K562 (cell line): Measurements from ENCODE around the gene MAP1LC3A.

Source experiments
- GTF2F1 ChIP-seq: IDR thresholded peaks from 2 replicates; pipeline ENCODE4 v1.6.1; 2011; ENCODE audit warnings: low read depth, low read length, improper control_type of control experiment
- HNRNPH1 ChIP-seq: fragments of 200-400 bp; formaldehyde crosslinking; optimal IDR thresholded peaks from 2 replicates; pipeline ENCODE3; 2017; ENCODE audit warnings: low read depth, mild to moderate bottlenecking, low read length, moderate library complexity
- JUND ChIP-seq, 2 experiments: IDR thresholded peaks; 2 replicates in 1 of 2; 3 replicates in 1 of 2; pipeline ENCODE4 v1.6.1; 2011; ENCODE audit warnings: borderline replicate concordance in 2 of 2, low read depth in 2 of 2, low read length in 2 of 2, improper control_type of control experiment in 1 of 2, missing biosample characterization in 1 of 2, missing genetic modification characterization in 1 of 2, missing genetic modification reagents in 1 of 2
- MEF2A ChIP-seq: IDR thresholded peaks from 2 replicates; pipeline ENCODE4 v1.6.1; 2011; ENCODE audit warnings: low read depth, mild to moderate bottlenecking, low read length, moderate library complexity; ENCODE audit not compliant: control insufficient read depth
- MXI1 ChIP-seq: IDR thresholded peaks from 2 replicates; pipeline ENCODE4 v1.6.1; 2011; ENCODE audit warnings: low read depth, mild to moderate bottlenecking, improper control_type of control experiment, low read length
- NFIX ChIP-seq: fragments of 250-450 bp; sonication (Bioruptor Pico); IDR thresholded peaks from 2 replicates; pipeline ENCODE4 v1.4.0; 2020; ENCODE audit warnings: low read depth, mild to moderate bottlenecking, moderate library complexity
- NR3C1 ChIP-seq: sonication (generic); formaldehyde crosslinking; IDR thresholded peaks from 2 replicates; pipeline ENCODE4 v1.8.1; 2022; ENCODE audit warnings: missing genetic modification reagents
- RBM22 ChIP-seq: fragments of 200-400 bp; formaldehyde crosslinking; IDR thresholded peaks from 2 replicates; pipeline ENCODE4 v1.6.1; 2018; ENCODE audit warnings: low read length, low read depth; ENCODE audit not compliant: poor library complexity, severe bottlenecking
- YY1 ChIP-seq, 3 experiments: IDR thresholded peaks; 2 replicates each; pipeline ENCODE4 v1.6.1; 2011; ENCODE audit warnings: low read length in 2 of 3, mild to moderate bottlenecking in 2 of 3, moderate library complexity in 2 of 3, borderline replicate concordance in 1 of 3, control low read depth in 1 of 3, low read depth in 1 of 3; ENCODE audit not compliant: insufficient read depth in 3 of 3, insufficient replicate concordance in 2 of 3, control insufficient read depth in 1 of 3, insufficient read length in 1 of 3; ENCODE audit errors: extremely low read depth in 1 of 3
- TF ChIP-seq, protein P1 (sequence below): fragments of 150-350 bp; conservative IDR thresholded peaks from 2 replicates; pipeline ENCODE4 v1.6.1; 2014; ENCODE audit warnings: low read length
- TF ChIP-seq, protein P2 (sequence below): fragments of 250-450 bp; sonication (Bioruptor Pico); IDR thresholded peaks from 2 replicates; pipeline ENCODE4 v1.5.0; 2020; ENCODE audit warnings: mild to moderate bottlenecking
- TF ChIP-seq, protein P3 (sequence below): sonication (generic); formaldehyde crosslinking; IDR thresholded peaks from 2 replicates; pipeline ENCODE4 v1.8.1; 2023; ENCODE audit warnings: mild to moderate bottlenecking, missing genetic modification reagents
- TF ChIP-seq, protein P4 (sequence below): sonication (generic); formaldehyde crosslinking; IDR thresholded peaks from 2 replicates; pipeline ENCODE4 v1.8.1; 2023; ENCODE audit warnings: mild to moderate bottlenecking, missing genetic modification reagents
- TF ChIP-seq, protein P5 (sequence below): fragments of 450-650 bp; IDR thresholded peaks from 2 replicates; pipeline ENCODE4 v1.6.1; 2016; ENCODE audit warnings: borderline replicate concordance

DNA sequence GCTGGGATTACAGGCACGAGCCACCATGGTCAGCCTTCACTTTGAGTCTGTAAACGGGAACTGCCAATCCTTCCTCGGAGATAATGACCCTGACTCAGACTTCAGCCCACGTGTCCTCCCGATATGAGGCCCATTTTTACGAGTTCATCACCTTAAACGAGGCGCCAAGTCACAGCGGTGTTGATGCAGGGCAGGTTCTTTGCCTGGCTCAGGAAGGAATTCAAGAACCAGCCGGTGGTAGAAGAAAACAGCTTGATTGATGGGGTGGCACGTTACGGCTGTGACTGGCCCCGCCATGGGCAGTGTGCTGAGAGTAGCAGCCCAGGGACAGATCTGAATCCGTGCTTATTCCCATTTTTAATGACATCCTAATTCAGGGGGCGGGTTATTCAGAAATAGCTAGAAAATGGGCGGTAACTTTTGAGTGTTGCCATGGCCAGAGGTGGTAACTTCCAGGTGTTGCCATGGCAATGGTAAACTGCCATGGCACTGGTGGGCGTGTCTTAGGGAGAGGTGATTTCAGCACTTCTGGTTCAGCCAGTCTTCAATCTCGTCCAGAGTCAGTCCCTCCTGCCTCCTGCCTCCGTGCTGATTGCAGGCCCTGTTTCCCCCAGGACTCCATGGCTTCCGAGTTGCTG is 9.1 kb upstream of the MAP1LC3A start:
- TF ChIP-seq, protein P1, sequence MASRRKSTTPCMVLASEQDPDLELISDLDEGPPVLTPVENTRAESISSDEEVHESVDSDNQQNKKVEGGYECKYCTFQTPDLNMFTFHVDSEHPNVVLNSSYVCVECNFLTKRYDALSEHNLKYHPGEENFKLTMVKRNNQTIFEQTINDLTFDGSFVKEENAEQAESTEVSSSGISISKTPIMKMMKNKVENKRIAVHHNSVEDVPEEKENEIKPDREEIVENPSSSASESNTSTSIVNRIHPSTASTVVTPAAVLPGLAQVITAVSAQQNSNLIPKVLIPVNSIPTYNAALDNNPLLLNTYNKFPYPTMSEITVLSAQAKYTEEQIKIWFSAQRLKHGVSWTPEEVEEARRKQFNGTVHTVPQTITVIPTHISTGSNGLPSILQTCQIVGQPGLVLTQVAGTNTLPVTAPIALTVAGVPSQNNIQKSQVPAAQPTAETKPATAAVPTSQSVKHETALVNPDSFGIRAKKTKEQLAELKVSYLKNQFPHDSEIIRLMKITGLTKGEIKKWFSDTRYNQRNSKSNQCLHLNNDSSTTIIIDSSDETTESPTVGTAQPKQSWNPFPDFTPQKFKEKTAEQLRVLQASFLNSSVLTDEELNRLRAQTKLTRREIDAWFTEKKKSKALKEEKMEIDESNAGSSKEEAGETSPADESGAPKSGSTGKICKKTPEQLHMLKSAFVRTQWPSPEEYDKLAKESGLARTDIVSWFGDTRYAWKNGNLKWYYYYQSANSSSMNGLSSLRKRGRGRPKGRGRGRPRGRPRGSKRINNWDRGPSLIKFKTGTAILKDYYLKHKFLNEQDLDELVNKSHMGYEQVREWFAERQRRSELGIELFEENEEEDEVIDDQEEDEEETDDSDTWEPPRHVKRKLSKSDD = no peak
- TF ChIP-seq MXI1 = no peak
- TF ChIP-seq, protein P2, sequence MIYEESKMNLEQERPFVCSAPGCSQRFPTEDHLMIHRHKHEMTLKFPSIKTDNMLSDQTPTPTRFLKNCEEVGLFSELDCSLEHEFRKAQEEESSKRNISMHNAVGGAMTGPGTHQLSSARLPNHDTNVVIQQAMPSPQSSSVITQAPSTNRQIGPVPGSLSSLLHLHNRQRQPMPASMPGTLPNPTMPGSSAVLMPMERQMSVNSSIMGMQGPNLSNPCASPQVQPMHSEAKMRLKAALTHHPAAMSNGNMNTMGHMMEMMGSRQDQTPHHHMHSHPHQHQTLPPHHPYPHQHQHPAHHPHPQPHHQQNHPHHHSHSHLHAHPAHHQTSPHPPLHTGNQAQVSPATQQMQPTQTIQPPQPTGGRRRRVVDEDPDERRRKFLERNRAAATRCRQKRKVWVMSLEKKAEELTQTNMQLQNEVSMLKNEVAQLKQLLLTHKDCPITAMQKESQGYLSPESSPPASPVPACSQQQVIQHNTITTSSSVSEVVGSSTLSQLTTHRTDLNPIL (CRISPR knock-in tag) = no peak
- TF ChIP-seq, protein P3, sequence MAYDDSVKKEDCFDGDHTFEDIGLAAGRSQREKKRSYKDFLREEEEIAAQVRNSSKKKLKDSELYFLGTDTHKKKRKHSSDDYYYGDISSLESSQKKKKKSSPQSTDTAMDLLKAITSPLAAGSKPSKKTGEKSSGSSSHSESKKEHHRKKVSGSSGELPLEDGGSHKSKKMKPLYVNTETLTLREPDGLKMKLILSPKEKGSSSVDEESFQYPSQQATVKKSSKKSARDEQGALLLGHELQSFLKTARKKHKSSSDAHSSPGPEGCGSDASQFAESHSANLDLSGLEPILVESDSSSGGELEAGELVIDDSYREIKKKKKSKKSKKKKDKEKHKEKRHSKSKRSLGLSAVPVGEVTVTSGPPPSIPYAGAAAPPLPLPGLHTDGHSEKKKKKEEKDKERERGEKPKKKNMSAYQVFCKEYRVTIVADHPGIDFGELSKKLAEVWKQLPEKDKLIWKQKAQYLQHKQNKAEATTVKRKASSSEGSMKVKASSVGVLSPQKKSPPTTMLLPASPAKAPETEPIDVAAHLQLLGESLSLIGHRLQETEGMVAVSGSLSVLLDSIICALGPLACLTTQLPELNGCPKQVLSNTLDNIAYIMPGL (CRISPR knock-in tag) = no peak
- TF ChIP-seq GTF2F1 = no peak
- peak; percentile 74; the same call in 1 of the 2 replicates for TF ChIP-seq JUND (IDR thresholded peaks at IDR 0.05; ENCODE audit: borderline replicate concordance, low read depth, low read length)
- peak; percentile 66; the same call in 1 of the 3 replicates for TF ChIP-seq JUND (tag; IDR thresholded peaks at IDR 0.05; ENCODE audit: borderline replicate concordance, low read depth, low read length)
- TF ChIP-seq, protein P4, sequence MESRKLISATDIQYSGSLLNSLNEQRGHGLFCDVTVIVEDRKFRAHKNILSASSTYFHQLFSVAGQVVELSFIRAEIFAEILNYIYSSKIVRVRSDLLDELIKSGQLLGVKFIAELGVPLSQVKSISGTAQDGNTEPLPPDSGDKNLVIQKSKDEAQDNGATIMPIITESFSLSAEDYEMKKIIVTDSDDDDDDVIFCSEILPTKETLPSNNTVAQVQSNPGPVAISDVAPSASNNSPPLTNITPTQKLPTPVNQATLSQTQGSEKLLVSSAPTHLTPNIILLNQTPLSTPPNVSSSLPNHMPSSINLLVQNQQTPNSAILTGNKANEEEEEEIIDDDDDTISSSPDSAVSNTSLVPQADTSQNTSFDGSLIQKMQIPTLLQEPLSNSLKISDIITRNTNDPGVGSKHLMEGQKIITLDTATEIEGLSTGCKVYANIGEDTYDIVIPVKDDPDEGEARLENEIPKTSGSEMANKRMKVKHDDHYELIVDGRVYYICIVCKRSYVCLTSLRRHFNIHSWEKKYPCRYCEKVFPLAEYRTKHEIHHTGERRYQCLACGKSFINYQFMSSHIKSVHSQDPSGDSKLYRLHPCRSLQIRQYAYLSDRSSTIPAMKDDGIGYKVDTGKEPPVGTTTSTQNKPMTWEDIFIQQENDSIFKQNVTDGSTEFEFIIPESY (CRISPR knock-in tag) = 0 out of 2 replicates have a peak, but pooled peaks have one; percentile 18
- TF ChIP-seq RBM22 = no peak
- TF ChIP-seq YY1 (IDR thresholded peaks at IDR 0.05; ENCODE audit: borderline replicate concordance in 1 of 3, control insufficient read depth in 1 of 3, extremely low read depth in 1 of 3, insufficient read depth in 3 of 3, insufficient read length in 1 of 3, insufficient replicate concordance in 2 of 3, low read depth in 1 of 3, low read length in 2 of 3) = no peak
- no peak for TF ChIP-seq HNRNPH1
- TF ChIP-seq MEF2A = no peak
- no peak for TF ChIP-seq NFIX (CRISPR knock-in tag)
- no peak for TF ChIP-seq NR3C1 (CRISPR knock-in tag)
- TF ChIP-seq, protein P5, sequence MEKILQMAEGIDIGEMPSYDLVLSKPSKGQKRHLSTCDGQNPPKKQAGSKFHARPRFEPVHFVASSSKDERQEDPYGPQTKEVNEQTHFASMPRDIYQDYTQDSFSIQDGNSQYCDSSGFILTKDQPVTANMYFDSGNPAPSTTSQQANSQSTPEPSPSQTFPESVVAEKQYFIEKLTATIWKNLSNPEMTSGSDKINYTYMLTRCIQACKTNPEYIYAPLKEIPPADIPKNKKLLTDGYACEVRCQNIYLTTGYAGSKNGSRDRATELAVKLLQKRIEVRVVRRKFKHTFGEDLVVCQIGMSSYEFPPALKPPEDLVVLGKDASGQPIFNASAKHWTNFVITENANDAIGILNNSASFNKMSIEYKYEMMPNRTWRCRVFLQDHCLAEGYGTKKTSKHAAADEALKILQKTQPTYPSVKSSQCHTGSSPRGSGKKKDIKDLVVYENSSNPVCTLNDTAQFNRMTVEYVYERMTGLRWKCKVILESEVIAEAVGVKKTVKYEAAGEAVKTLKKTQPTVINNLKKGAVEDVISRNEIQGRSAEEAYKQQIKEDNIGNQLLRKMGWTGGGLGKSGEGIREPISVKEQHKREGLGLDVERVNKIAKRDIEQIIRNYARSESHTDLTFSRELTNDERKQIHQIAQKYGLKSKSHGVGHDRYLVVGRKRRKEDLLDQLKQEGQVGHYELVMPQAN = no peak
